K562 (cell line): ENCODE data around the gene HSPA1L. TPM values are rescaled to one million over a fixed set of nuclear protein-coding genes. Genes with fewer than 3 reads are reported as not detected.

Source experiments
- ARID1B ChIP-seq: fragments of 450-650 bp; IDR thresholded peaks from 2 replicates; pipeline ENCODE4 v1.6.1; 2016; ENCODE audit warnings: antibody characterized with exemption, mild to moderate bottlenecking, inconsistent platforms
- HDGF ChIP-seq: fragments of 450-650 bp; IDR thresholded peaks from 2 replicates; pipeline ENCODE4 v1.6.1; 2016
- HMG20A ChIP-seq: fragments of 450-650 bp; formaldehyde crosslinking; conservative IDR thresholded peaks from 2 replicates; pipeline ENCODE4 v1.4.0; 2020; ENCODE audit warnings: mild to moderate bottlenecking, mixed read lengths
- HNRNPUL1 ChIP-seq: fragments of 200-400 bp; formaldehyde crosslinking; IDR thresholded peaks from 2 replicates; pipeline ENCODE4 v1.6.1; 2017; ENCODE audit warnings: low read length
- NEUROD1 ChIP-seq: fragments of 150-350 bp; IDR thresholded peaks from 2 replicates; pipeline ENCODE4 v1.6.1; 2014; ENCODE audit warnings: borderline replicate concordance, low read length, low read depth; ENCODE audit not compliant: partially characterized antibody
- NFXL1 ChIP-seq: fragments of 450-650 bp; formaldehyde crosslinking; IDR thresholded peaks from 2 replicates; pipeline ENCODE4 v1.4.0; 2021; ENCODE audit warnings: mild to moderate bottlenecking
- POU5F1 ChIP-seq: fragments of 150-350 bp; IDR thresholded peaks from 2 replicates; pipeline ENCODE4 v1.6.1; 2014; ENCODE audit warnings: borderline replicate concordance, low read length, low read depth, mild to moderate bottlenecking; ENCODE audit not compliant: partially characterized antibody
- PYGO2 ChIP-seq: fragments of 450-650 bp; IDR thresholded peaks from 2 replicates; pipeline ENCODE4 v1.6.1; 2016; ENCODE audit warnings: mild to moderate bottlenecking, missing genetic modification characterization, moderate library complexity, missing compliant biosample characterization
- SAFB2 ChIP-seq: fragments of 200-400 bp; formaldehyde crosslinking; IDR thresholded peaks from 2 replicates; pipeline ENCODE4 v1.6.1; 2018; ENCODE audit warnings: borderline replicate concordance, low read length, low read depth, moderate library complexity; ENCODE audit not compliant: severe bottlenecking
- SLC30A9 ChIP-seq: fragments of 250-450 bp; sonication (Bioruptor Pico); IDR thresholded peaks from 2 replicates; pipeline ENCODE4 v1.8.0; 2022; ENCODE audit warnings: mild to moderate bottlenecking, moderate library complexity
- SMARCA4 ChIP-seq: fragments of 450-650 bp; IDR thresholded peaks from 2 replicates; pipeline ENCODE4 v1.6.1; 2016
- SPI1 ChIP-seq: IDR thresholded peaks from 2 replicates; pipeline ENCODE4 v1.6.1; 2011; ENCODE audit warnings: low read depth, low read length, control low read depth, borderline replicate concordance
- ZNF224 ChIP-seq: sonication (generic); formaldehyde crosslinking; IDR thresholded peaks from 2 replicates; pipeline ENCODE4 v1.8.0; 2022; ENCODE audit warnings: mild to moderate bottlenecking, missing genetic modification reagents
- ZNF253 ChIP-seq: fragments of 250-450 bp; sonication (Bioruptor Pico); conservative IDR thresholded peaks from 2 replicates; pipeline ENCODE4 v1.6.1; 2021; ENCODE audit warnings: mild to moderate bottlenecking
- ZNF444 ChIP-seq: fragments of 250-450 bp; sonication (Bioruptor Pico); IDR thresholded peaks from 2 replicates; pipeline ENCODE4 v1.4.0; 2020; ENCODE audit warnings: mild to moderate bottlenecking, moderate library complexity
- ZNF696 ChIP-seq: fragments of 250-450 bp; sonication (Bioruptor Pico); conservative IDR thresholded peaks from 2 replicates; pipeline ENCODE4 v1.4.0; 2020; ENCODE audit warnings: mild to moderate bottlenecking, moderate library complexity
- ZNF780A ChIP-seq: fragments of 250-450 bp; sonication (Bioruptor Pico); IDR thresholded peaks from 2 replicates; pipeline ENCODE4 v1.5.0; 2021; ENCODE audit warnings: mild to moderate bottlenecking
- polyA plus RNA-seq, 8 experiments: library from polyadenylated mRNA; depleted of rRNA in 4 of 8; stranded (reverse) in 5 of 8; unstranded in 3 of 8; fragments of >200 nt; fragmentation: Nextera tagmentation in 2 of 8; fragmentation: Illumina TruSeq in 1 of 8; extraction: Ambion mirVana in 2 of 8; extraction: Trizol in 1 of 8; gene quantifications; 2 replicates each; pipeline versions ENCODE4 v1.2.1 to v1.2.3, GENCODE V29; 2011 to 2014; ENCODE audit warnings: inconsistent platforms in 1 of 8, missing spikeins in 1 of 8
- total RNA-seq, 7 experiments: library from RNA; depleted of rRNA in 6 of 7; stranded (reverse); fragments of >200 nt in 6 of 7; fragmentation: Illumina TruSeq in 2 of 7; extraction: Trizol in 2 of 7; gene quantifications; 2 replicates each; pipeline versions ENCODE4 v1.2.1 to v1.2.3, GENCODE V29; 2011 to 2021; ENCODE audit warnings: low replicate concordance in 1 of 7
- TF ChIP-seq, protein P1 (sequence below): fragments of 250-450 bp; sonication (Bioruptor Pico); IDR thresholded peaks from 2 replicates; pipeline ENCODE4 v1.8.0; 2021; ENCODE audit warnings: moderate library complexity, mild to moderate bottlenecking, inconsistent platforms
- TF ChIP-seq, protein P2 (sequence below): fragments of 250-450 bp; sonication (Bioruptor Pico); IDR thresholded peaks from 2 replicates; pipeline ENCODE4 v1.4.0; 2020; ENCODE audit warnings: mild to moderate bottlenecking, moderate library complexity
- TF ChIP-seq, protein P3 (sequence below), 2 experiments: fragments of 450-650 bp in 1 of 2; sonication (generic) in 1 of 2; formaldehyde crosslinking; conservative IDR thresholded peaks; 2 replicates each; pipeline versions ENCODE4 v1.4.0 to v1.8.1; 2020 to 2022; ENCODE audit warnings: mild to moderate bottlenecking in 1 of 2, missing genetic modification reagents in 1 of 2
- TF ChIP-seq, protein P4 (sequence below): fragments of 250-450 bp; sonication (Bioruptor Pico); IDR thresholded peaks from 2 replicates; pipeline ENCODE4 v1.8.0; 2022; ENCODE audit warnings: inconsistent platforms

The HSPA1L gene
- total and polyA plus RNA-seq, 9 of the 15 experiments (the other 6 are each of a cell fraction or from before 2014, with no cell fraction given): 0.14 to 2.1 (median 1.3) TPM

DNA sequence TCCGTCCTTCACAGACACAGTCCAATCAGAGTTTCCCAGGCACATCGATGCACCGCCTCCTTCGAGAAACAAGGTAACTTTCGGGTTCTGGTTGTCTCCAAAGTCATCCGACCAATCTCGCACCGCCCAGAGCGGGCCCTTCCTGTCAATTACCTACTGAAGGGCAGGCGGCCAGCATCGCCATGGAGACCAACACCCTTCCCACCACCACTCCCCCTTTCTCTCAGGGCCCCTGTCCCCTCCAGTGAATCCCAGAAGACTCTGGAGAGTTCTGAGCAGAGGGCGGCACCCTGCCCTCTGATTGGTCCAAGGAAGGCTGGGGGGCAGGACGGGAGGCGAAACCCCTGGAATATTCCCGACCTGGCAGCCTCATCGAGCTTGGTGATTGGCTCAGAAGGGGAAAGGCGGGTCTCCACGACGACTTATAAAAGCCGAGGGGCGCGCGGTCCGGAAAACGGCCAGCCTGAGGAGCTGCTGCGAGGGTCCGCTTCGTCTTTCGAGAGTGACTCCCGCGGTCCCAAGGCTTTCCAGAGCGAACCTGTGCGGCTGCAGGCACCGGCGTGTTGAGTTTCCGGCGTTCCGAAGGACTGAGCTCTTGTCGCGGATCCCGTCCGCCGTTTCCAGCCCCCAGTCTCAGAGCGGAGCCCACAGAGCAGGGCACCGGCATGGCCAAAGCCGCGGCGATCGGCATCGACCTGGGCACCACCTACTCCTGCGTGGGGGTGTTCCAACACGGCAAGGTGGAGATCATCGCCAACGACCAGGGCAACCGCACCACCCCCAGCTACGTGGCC is 12.4 kb upstream of the HSPA1L start, which contains the start of gene HSPA1B (continued):
- TF ChIP-seq ZNF444 (CRISPR knock-in tag) (no peak), ARID1B (no peak), NEUROD1 (peak; percentile 60), PYGO2 (tag) (no peak), ZNF224 (CRISPR knock-in tag) (no peak), ZNF253 (CRISPR knock-in tag) (no peak), HNRNPUL1 (no peak), SLC30A9 (CRISPR knock-in tag) (no peak), POU5F1 (peak; percentile 24), SMARCA4 (no peak), SPI1 (peak; percentile 15; the same call in 1 of the 2 replicates), ZNF696 (0 out of 2 replicates have a peak, but pooled peaks have one; percentile 26), HMG20A (CRISPR knock-in tag) (no peak; the same call in 1 of the 2 replicates), NFXL1 (CRISPR knock-in tag) (no peak), HDGF (no peak), SAFB2 (no peak), ZNF780A (no peak)
- TF ChIP-seq, protein P1, sequence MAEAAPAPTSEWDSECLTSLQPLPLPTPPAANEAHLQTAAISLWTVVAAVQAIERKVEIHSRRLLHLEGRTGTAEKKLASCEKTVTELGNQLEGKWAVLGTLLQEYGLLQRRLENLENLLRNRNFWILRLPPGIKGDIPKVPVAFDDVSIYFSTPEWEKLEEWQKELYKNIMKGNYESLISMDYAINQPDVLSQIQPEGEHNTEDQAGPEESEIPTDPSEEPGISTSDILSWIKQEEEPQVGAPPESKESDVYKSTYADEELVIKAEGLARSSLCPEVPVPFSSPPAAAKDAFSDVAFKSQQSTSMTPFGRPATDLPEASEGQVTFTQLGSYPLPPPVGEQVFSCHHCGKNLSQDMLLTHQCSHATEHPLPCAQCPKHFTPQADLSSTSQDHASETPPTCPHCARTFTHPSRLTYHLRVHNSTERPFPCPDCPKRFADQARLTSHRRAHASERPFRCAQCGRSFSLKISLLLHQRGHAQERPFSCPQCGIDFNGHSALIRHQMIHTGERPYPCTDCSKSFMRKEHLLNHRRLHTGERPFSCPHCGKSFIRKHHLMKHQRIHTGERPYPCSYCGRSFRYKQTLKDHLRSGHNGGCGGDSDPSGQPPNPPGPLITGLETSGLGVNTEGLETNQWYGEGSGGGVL (CRISPR knock-in tag): no peak
- TF ChIP-seq, protein P2, sequence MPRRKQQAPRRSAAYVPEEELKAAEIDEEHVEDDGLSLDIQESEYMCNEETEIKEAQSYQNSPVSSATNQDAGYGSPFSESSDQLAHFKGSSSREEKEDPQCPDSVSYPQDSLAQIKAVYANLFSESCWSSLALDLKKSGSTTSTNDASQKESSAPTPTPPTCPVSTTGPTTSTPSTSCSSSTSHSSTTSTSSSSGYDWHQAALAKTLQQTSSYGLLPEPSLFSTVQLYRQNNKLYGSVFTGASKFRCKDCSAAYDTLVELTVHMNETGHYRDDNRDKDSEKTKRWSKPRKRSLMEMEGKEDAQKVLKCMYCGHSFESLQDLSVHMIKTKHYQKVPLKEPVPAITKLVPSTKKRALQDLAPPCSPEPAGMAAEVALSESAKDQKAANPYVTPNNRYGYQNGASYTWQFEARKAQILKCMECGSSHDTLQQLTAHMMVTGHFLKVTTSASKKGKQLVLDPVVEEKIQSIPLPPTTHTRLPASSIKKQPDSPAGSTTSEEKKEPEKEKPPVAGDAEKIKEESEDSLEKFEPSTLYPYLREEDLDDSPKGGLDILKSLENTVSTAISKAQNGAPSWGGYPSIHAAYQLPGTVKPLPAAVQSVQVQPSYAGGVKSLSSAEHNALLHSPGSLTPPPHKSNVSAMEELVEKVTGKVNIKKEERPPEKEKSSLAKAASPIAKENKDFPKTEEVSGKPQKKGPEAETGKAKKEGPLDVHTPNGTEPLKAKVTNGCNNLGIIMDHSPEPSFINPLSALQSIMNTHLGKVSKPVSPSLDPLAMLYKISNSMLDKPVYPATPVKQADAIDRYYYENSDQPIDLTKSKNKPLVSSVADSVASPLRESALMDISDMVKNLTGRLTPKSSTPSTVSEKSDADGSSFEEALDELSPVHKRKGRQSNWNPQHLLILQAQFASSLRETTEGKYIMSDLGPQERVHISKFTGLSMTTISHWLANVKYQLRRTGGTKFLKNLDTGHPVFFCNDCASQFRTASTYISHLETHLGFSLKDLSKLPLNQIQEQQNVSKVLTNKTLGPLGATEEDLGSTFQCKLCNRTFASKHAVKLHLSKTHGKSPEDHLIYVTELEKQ (CRISPR knock-in tag): peak; percentile 55; the same call in 1 of the 2 replicates
- TF ChIP-seq, protein P3, sequence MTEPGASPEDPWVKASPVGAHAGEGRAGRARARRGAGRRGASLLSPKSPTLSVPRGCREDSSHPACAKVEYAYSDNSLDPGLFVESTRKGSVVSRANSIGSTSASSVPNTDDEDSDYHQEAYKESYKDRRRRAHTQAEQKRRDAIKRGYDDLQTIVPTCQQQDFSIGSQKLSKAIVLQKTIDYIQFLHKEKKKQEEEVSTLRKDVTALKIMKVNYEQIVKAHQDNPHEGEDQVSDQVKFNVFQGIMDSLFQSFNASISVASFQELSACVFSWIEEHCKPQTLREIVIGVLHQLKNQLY (CRISPR knock-in tag; conservative IDR thresholded peaks at IDR 0.05): peak; percentile 52 to 95; a peak in 1 of 4 replicates
- TF ChIP-seq, protein P4, sequence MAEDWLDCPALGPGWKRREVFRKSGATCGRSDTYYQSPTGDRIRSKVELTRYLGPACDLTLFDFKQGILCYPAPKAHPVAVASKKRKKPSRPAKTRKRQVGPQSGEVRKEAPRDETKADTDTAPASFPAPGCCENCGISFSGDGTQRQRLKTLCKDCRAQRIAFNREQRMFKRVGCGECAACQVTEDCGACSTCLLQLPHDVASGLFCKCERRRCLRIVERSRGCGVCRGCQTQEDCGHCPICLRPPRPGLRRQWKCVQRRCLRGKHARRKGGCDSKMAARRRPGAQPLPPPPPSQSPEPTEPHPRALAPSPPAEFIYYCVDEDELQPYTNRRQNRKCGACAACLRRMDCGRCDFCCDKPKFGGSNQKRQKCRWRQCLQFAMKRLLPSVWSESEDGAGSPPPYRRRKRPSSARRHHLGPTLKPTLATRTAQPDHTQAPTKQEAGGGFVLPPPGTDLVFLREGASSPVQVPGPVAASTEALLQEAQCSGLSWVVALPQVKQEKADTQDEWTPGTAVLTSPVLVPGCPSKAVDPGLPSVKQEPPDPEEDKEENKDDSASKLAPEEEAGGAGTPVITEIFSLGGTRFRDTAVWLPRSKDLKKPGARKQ (CRISPR knock-in tag): no peak
